ENCODE measurements around the gene GDF11. TPM values are rescaled to one million over a fixed set of nuclear protein-coding genes. Genes with fewer than 3 reads are reported as not detected.

GDF11 gene
- polyA plus RNA-seq, 2 of the 4 experiments (the other 2 are of a cell fraction) = 1.2 to 3.6 TPM

DNA sequence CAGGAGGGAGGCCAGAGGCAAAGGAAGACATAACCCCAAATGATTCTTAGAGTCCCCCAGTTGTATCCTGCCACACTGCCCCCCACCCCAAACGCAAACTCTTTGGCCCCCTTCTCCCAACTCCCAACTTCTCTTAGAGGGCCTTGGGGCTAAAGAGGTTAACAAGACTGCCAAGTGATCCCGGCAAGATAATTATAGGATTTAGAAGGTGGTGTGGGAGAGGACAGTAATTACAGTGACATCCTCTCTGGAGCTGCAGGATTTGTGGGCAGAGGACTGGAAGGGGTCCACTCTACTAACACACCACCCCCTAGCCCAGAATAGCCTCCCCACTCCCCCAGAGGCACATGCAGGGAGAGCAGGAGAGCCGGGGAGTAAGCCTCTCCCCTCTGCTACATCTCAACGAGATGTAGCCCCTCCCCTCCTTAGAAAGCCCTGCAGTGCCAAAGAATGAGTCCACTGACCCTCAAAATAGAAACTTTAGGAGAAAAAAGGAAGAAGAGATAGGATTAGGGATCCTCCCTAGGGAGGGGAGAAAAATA, 5.3 kb upstream of the GDF11 start:
- Histone ChIP-seq H3K9me3 (no peaks in the 10 kb centered on the region), H3K4me2 (peak overlapping the region; percentile 88), H3K4me1 (peaks cover 10% of the 10 kb centered on the region; the same call in 2 of the 3 replicates), H3K27ac (peak overlapping the region in 1 of 2 experiments; percentile 72; a peak in 4 of 6 replicates), H3K4me3 (no peak overlapping the region)
- DNase-seq (ENCODE audit: low read depth in 1 of 2, low spot score in 1 of 2) = no peak
- POLR2A ChIA-PET = interaction anchor here (1.7 to 2.2 kb wide), 3 partner anchors 8 to 80 kb away, joined by 7 to 18 read pairs (median 10); partner anchors contain the start of genes CD63, ORMDL2 and SARNP
- peak; percentile 10 to 43; a peak in 5 of 6 replicates for ATAC-seq
- TF ChIP-seq RCOR1 (IDR thresholded peaks at IDR 0.05; ENCODE audit: low read depth, low read length) = no peak
- TF ChIP-seq PHF8 (IDR thresholded peaks at IDR 0.05; ENCODE audit: borderline replicate concordance, low read depth) = no peak
- no peak for TF ChIP-seq ZC3H11A (IDR thresholded peaks at IDR 0.05)
- TF ChIP-seq FOSL2 (IDR thresholded peaks at IDR 0.05) = no peak
- TF ChIP-seq FOSL2 (CRISPR knock-in tag; IDR thresholded peaks at IDR 0.05) = no peak
- TF ChIP-seq, protein P1, sequence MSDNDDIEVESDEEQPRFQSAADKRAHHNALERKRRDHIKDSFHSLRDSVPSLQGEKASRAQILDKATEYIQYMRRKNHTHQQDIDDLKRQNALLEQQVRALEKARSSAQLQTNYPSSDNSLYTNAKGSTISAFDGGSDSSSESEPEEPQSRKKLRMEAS (IDR thresholded peaks at IDR 0.05) = no peak
- no peak for TF ChIP-seq ZNF302 (CRISPR knock-in tag; IDR thresholded peaks at IDR 0.05)
- no peak for TF ChIP-seq SMC3 (IDR thresholded peaks at IDR 0.05)
- no peak for TF ChIP-seq POLR2AphosphoS2 (conservative IDR thresholded peaks at IDR 0.05; ENCODE audit: low read length)
- no peak for TF ChIP-seq RFX5 (IDR thresholded peaks at IDR 0.05)
- no peak for TF ChIP-seq POLR2A (IDR thresholded peaks at IDR 0.05; ENCODE audit: low read length)
- TF ChIP-seq, protein P2, sequence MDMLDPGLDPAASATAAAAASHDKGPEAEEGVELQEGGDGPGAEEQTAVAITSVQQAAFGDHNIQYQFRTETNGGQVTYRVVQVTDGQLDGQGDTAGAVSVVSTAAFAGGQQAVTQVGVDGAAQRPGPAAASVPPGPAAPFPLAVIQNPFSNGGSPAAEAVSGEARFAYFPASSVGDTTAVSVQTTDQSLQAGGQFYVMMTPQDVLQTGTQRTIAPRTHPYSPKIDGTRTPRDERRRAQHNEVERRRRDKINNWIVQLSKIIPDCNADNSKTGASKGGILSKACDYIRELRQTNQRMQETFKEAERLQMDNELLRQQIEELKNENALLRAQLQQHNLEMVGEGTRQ (IDR thresholded peaks at IDR 0.05) = no peak
- TF ChIP-seq CHD2 (IDR thresholded peaks at IDR 0.05; ENCODE audit: low read length, partially characterized antibody) = no peak
- no peak for TF ChIP-seq HEYL (CRISPR knock-in tag; IDR thresholded peaks at IDR 0.05)
- TF ChIP-seq TFCP2L1 (CRISPR knock-in tag; IDR thresholded peaks at IDR 0.05) = no peak
- TF ChIP-seq TP53 (CRISPR knock-in tag; IDR thresholded peaks at IDR 0.05) = no peak
- TF ChIP-seq CBX8 (IDR thresholded peaks at IDR 0.05) = no peak
- no peak for TF ChIP-seq GATA3 (IDR thresholded peaks at IDR 0.05; ENCODE audit: borderline replicate concordance)
- no peak for TF ChIP-seq CHD4 (IDR thresholded peaks at IDR 0.05; ENCODE audit: borderline replicate concordance)
- no peak for TF ChIP-seq FOXS1 (CRISPR knock-in tag; IDR thresholded peaks at IDR 0.05)
- no peak for TF ChIP-seq NR3C1 (IDR thresholded peaks at IDR 0.05)
- CTCF ChIA-PET = interaction anchor here (0.8 to 11.7 kb wide), 49 partner anchors 9 to 753 kb away, joined by 3 to 139 read pairs (median 6); partner anchors contain the start of genes BLOC1S1, CD63, DGKA and DNAJC14
- 35% methylated on average over 4 of the region's 4 CpGs for WGBS (ENCODE audit: missing lambda C conversion rate)
- no peak for FAIRE-seq

DNA sequence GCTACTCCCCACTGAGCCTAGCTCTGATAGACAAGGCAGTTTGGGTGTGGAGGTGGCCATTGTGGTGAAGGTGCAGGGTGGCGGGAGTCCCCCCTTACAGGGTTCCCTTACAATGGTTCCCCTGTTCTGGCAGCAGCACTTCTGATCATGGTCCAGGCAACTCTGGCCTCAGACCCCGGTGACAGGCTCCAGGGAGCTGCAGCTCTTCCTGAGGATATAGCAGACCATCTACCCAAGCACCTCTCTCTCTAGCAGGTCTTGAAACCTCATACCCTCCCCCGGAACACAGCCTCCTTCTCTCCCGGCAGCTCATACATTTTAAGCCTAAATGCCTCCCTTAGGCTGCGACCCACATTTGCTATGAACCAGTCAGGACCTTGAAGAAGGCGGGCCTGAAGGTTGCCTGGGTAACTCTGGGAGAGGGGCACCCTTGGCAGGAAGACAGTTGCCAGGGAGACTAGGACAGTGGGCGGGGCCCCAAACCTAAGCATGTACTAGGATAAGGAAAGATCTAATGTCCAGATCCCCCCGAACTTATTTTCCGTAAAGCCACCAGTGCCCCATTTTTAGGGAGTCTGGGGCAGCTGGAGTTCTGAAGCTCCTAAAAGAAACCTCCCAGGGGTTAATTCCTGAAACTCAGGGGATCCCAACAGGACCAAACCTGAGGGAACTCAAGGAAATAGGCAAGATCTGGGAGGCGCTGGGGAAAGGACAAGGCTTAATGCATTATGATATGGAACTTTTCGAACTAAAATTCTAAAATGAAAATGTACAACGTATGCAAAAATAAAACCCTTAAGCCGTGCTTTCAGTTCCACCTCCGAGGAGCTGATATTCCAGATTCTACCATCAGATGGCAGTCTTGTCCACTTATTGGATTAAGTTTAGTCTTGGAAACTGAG, 4.5 kb upstream of the GDF11 start:
- POLR2A ChIA-PET = interaction anchor here (1.7 to 2.2 kb wide), 3 partner anchors 9 to 79 kb away, joined by 7 to 18 read pairs (median 10); partner anchors contain the start of genes CD63, ORMDL2 and SARNP
- H3K4me3 ChIP-seq = peak overlapping the region; percentile 45
- peak; percentile 90 for FAIRE-seq
- peak overlapping the region; percentile 88 for H3K4me2 ChIP-seq
- peak overlapping the region; percentile 40 to 72; a peak in 5 of 6 replicates for H3K27ac ChIP-seq
- ATAC-seq = peak; percentile 52 to 81
- no peaks in the 10 kb centered on the region for H3K9me3 ChIP-seq
- peaks cover 11% of the 10 kb centered on the region; the same call in 2 of the 3 replicates for H3K4me1 ChIP-seq
- 12% methylated on average over 14 of the region's 14 CpGs for WGBS (ENCODE audit: missing lambda C conversion rate)
- peak; percentile 56 to 79 for DNase-seq (ENCODE audit: low read depth in 1 of 2, low spot score in 1 of 2)
- CTCF ChIA-PET = interaction anchor here (0.6 to 11.7 kb wide), 68 partner anchors 10 to 752 kb away, joined by 3 to 139 read pairs (median 6); partner anchors contain the start of genes BLOC1S1, CD63, DGKA and DNAJC14
- TF ChIP-seq HOXA7 (CRISPR knock-in tag; IDR thresholded peaks at IDR 0.05) (no peak), FOSB (CRISPR knock-in tag; IDR thresholded peaks at IDR 0.05) (no peak), KDM1A (IDR thresholded peaks at IDR 0.05; ENCODE audit: low read depth) (no peak), KDM5A (IDR thresholded peaks at IDR 0.05) (peak; percentile 67; the same call in 1 of the 2 replicates), MAFK (IDR thresholded peaks at IDR 0.05; ENCODE audit: partially characterized antibody) (peak; percentile 98), NR3C1 (IDR thresholded peaks at IDR 0.05) (no peak), ELK1 (IDR thresholded peaks at IDR 0.05; ENCODE audit: low read depth, low read length) (no peak), RAD21 (conservative IDR thresholded peaks at IDR 0.05 in 1 of 2, IDR thresholded peaks at IDR 0.05 in 1 of 2) (peak; percentile 91 to 96), ZFP36 (IDR thresholded peaks at IDR 0.05; ENCODE audit: borderline replicate concordance, partially characterized antibody) (no peak), ZC3H11A (IDR thresholded peaks at IDR 0.05) (0 out of 2 replicates have a peak, but pooled peaks have one; percentile 1), SMC3 (IDR thresholded peaks at IDR 0.05) (peak; percentile 62)
- TF ChIP-seq, protein P3, sequence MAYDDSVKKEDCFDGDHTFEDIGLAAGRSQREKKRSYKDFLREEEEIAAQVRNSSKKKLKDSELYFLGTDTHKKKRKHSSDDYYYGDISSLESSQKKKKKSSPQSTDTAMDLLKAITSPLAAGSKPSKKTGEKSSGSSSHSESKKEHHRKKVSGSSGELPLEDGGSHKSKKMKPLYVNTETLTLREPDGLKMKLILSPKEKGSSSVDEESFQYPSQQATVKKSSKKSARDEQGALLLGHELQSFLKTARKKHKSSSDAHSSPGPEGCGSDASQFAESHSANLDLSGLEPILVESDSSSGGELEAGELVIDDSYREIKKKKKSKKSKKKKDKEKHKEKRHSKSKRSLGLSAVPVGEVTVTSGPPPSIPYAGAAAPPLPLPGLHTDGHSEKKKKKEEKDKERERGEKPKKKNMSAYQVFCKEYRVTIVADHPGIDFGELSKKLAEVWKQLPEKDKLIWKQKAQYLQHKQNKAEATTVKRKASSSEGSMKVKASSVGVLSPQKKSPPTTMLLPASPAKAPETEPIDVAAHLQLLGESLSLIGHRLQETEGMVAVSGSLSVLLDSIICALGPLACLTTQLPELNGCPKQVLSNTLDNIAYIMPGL (CRISPR knock-in tag; IDR thresholded peaks at IDR 0.05; ENCODE audit: borderline replicate concordance) = no peak
- TF ChIP-seq, protein P4, sequence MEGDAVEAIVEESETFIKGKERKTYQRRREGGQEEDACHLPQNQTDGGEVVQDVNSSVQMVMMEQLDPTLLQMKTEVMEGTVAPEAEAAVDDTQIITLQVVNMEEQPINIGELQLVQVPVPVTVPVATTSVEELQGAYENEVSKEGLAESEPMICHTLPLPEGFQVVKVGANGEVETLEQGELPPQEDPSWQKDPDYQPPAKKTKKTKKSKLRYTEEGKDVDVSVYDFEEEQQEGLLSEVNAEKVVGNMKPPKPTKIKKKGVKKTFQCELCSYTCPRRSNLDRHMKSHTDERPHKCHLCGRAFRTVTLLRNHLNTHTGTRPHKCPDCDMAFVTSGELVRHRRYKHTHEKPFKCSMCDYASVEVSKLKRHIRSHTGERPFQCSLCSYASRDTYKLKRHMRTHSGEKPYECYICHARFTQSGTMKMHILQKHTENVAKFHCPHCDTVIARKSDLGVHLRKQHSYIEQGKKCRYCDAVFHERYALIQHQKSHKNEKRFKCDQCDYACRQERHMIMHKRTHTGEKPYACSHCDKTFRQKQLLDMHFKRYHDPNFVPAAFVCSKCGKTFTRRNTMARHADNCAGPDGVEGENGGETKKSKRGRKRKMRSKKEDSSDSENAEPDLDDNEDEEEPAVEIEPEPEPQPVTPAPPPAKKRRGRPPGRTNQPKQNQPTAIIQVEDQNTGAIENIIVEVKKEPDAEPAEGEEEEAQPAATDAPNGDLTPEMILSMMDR (IDR thresholded peaks at IDR 0.05) = peak; percentile 95
